ENCODE results near the gene RASAL2.

- TF ChIP-seq, protein P1, sequence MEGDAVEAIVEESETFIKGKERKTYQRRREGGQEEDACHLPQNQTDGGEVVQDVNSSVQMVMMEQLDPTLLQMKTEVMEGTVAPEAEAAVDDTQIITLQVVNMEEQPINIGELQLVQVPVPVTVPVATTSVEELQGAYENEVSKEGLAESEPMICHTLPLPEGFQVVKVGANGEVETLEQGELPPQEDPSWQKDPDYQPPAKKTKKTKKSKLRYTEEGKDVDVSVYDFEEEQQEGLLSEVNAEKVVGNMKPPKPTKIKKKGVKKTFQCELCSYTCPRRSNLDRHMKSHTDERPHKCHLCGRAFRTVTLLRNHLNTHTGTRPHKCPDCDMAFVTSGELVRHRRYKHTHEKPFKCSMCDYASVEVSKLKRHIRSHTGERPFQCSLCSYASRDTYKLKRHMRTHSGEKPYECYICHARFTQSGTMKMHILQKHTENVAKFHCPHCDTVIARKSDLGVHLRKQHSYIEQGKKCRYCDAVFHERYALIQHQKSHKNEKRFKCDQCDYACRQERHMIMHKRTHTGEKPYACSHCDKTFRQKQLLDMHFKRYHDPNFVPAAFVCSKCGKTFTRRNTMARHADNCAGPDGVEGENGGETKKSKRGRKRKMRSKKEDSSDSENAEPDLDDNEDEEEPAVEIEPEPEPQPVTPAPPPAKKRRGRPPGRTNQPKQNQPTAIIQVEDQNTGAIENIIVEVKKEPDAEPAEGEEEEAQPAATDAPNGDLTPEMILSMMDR (IDR thresholded peaks at IDR 0.05; ENCODE audit: low read depth, low read length) = no peak
- TF ChIP-seq EZH2phosphoT487 (IDR thresholded peaks at IDR 0.05; ENCODE audit: low read depth) = no peak
These were observed 262.4 kb downstream of the RASAL2 start for GRCh38 chr1:178356299-178356698.
